ENCODE data around the gene HIF1A.

HIF1A gene

DNA sequence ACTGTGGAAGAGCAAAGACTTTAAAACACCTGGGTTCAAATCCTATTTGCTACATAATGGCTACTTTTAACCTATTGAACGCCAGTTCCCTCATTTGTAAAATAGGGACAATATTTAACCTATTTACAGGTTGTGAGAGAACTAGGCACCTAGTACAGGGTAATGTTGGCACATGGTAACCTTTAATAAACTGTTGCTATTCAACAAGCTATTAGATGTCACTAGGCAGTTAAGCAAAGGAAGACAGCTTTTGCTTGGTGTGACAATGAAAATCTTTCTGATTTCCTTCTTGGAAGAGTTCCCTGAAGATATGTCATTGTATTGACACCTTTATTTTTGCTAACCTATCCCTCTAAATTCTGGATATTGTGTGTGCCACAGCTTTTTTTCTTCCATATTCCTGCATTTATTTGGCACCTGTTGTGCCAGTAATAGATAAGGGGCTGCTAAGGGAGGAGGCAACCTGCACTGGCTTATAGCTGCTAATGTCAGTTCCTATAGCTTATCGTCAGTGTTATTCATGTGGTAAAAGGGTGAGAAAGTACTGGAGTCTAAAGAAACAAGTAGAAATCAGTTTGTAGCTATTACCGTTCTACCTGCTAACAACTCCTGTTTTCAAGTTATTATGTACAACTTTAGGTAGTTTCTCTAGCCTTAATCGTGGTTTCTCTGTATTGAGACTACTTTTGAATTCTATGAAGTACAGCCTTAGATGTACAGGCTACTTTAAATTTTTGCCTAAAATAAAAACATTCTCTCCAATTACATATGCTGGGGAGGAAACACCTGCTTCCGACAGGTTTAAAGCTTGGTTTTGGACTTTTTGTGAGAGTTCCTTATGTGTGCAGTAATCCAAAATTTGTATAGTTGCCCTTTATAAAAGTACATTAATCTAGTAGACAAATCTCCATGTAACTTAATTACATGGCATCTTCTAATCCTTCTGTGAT lies 24.3 kb downstream of the HIF1A start:
- FAIRE-seq (peak; percentile 31), DNase-seq (ENCODE audit: insufficient read length, low spot score) (no peak)
- no peak for TF ChIP-seq POLR2A (IDR thresholded peaks at IDR 0.05; ENCODE audit: low read depth, low read length)
- TF ChIP-seq PAX5 (IDR thresholded peaks at IDR 0.05; ENCODE audit: insufficient read depth, low read length, severe bottlenecking), result no peak
- TF ChIP-seq POLR2AphosphoS5 (IDR thresholded peaks at IDR 0.05; ENCODE audit: low read depth, low read length), result no peak
- no peak for TF ChIP-seq SPI1 (IDR thresholded peaks at IDR 0.05; ENCODE audit: low read depth, low read length)
- TF ChIP-seq POU2F2 (IDR thresholded peaks at IDR 0.05; ENCODE audit: low read depth, low read length), result no peak
- no peak for TF ChIP-seq TAF1 (IDR thresholded peaks at IDR 0.05; ENCODE audit: low read depth, low read length)

GRCh38 chr14:61720294-61720661 lies 25.0 kb downstream of the HIF1A start:
- peak; percentile 35 for FAIRE-seq
- TF ChIP-seq TAF1 (IDR thresholded peaks at IDR 0.05; ENCODE audit: low read depth, low read length) (no peak), SPI1 (IDR thresholded peaks at IDR 0.05; ENCODE audit: low read depth, low read length) (no peak), PAX5 (IDR thresholded peaks at IDR 0.05; ENCODE audit: insufficient read depth, low read length, severe bottlenecking) (no peak), POLR2AphosphoS5 (IDR thresholded peaks at IDR 0.05; ENCODE audit: low read depth, low read length) (no peak), POLR2A (IDR thresholded peaks at IDR 0.05; ENCODE audit: low read depth, low read length) (no peak), POU2F2 (IDR thresholded peaks at IDR 0.05; ENCODE audit: low read depth, low read length) (no peak)
- no peak for DNase-seq (ENCODE audit: insufficient read length, low spot score)

DNA sequence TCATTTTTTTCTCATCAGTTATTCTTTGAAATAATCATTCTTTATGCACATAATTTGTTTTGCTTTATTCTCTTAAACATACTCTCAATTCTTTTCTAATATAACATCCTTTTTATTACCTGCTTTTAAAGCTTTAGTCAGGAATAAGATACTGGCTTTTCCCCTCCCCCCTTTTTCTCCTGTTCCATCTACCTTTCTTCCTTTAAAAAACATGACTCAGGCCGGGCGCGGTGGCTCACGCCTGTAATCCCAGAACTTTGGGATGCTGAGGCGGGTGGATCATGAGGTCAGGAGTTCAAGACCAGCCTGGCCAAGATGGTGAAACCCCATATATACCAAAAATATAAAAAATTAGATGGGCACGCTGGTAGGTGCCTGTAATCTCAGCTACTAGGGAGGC lies 25.4 kb downstream of the HIF1A start:
- DNase-seq (ENCODE audit: insufficient read length, low spot score), result no peak
- no peak for FAIRE-seq
- no peak for TF ChIP-seq POLR2AphosphoS5 (IDR thresholded peaks at IDR 0.05; ENCODE audit: low read depth, low read length)
- no peak for TF ChIP-seq TAF1 (IDR thresholded peaks at IDR 0.05; ENCODE audit: low read depth, low read length)
- no peak for TF ChIP-seq POLR2A (IDR thresholded peaks at IDR 0.05; ENCODE audit: low read depth, low read length)
- no peak for TF ChIP-seq PAX5 (IDR thresholded peaks at IDR 0.05; ENCODE audit: insufficient read depth, low read length, severe bottlenecking)
- TF ChIP-seq SPI1 (IDR thresholded peaks at IDR 0.05; ENCODE audit: low read depth, low read length), result no peak
- TF ChIP-seq POU2F2 (IDR thresholded peaks at IDR 0.05; ENCODE audit: low read depth, low read length), result no peak

- TF ChIP-seq POU2F2 (IDR thresholded peaks at IDR 0.05; ENCODE audit: low read depth, low read length) (no peak), TAF1 (IDR thresholded peaks at IDR 0.05; ENCODE audit: low read depth, low read length) (no peak), POLR2AphosphoS5 (IDR thresholded peaks at IDR 0.05; ENCODE audit: low read depth, low read length) (no peak), PAX5 (IDR thresholded peaks at IDR 0.05; ENCODE audit: insufficient read depth, low read length, severe bottlenecking) (no peak), SPI1 (IDR thresholded peaks at IDR 0.05; ENCODE audit: low read depth, low read length) (no peak), POLR2A (IDR thresholded peaks at IDR 0.05; ENCODE audit: low read depth, low read length) (no peak)
- FAIRE-seq, result no peak
- no peak for DNase-seq (ENCODE audit: insufficient read length, low spot score)
Observed at GRCh38 chr14:61724133-61724532, 28.8 kb downstream of the HIF1A start.

GRCh38 chr14:61726778-61727658 lies 31.7 kb downstream of the HIF1A start:
- DNase-seq (ENCODE audit: insufficient read length, low spot score) (no peak), FAIRE-seq (no peak)
- no peak for TF ChIP-seq PAX5 (IDR thresholded peaks at IDR 0.05; ENCODE audit: insufficient read depth, low read length, severe bottlenecking)
- TF ChIP-seq POLR2A (IDR thresholded peaks at IDR 0.05; ENCODE audit: low read depth, low read length), result no peak
- TF ChIP-seq TAF1 (IDR thresholded peaks at IDR 0.05; ENCODE audit: low read depth, low read length), result no peak
- no peak for TF ChIP-seq SPI1 (IDR thresholded peaks at IDR 0.05; ENCODE audit: low read depth, low read length)
- no peak for TF ChIP-seq POU2F2 (IDR thresholded peaks at IDR 0.05; ENCODE audit: low read depth, low read length)
- TF ChIP-seq POLR2AphosphoS5 (IDR thresholded peaks at IDR 0.05; ENCODE audit: low read depth, low read length), result no peak

DNA sequence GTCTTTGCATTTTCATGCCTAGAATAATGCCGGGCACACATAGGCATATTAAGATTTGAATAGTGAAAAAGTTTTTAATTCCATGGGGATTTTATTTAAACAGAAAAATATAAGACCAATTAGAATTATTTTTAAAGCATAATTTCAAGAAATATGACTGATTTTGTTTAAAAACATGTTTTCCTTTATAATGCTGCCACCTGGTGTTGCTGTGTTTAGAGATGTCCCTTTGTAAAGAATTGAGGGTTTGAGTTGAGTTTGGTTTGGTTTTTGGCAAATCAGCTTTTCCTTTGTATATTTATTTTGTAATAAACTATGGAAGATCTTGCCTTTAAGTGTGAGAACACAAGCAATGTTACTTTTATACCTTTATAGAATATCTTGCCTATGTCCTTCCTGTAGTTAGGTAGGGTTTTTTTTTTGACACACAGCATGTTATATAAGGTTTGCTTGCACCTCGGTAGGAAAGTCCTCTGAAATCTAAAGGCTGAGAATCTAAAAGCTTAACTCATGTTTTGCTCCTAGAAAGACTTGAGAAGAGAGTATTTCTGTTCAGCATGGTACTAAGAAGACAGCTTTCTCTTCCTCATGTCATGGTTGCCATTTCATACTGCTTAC lies 35.6 kb downstream of the HIF1A start:
- no peak for TF ChIP-seq POU2F2 (IDR thresholded peaks at IDR 0.05; ENCODE audit: low read depth, low read length)
- no peak for TF ChIP-seq POLR2AphosphoS5 (IDR thresholded peaks at IDR 0.05; ENCODE audit: low read depth, low read length)
- no peak for TF ChIP-seq PAX5 (IDR thresholded peaks at IDR 0.05; ENCODE audit: insufficient read depth, low read length, severe bottlenecking)
- DNase-seq (ENCODE audit: insufficient read length, low spot score), result no peak
- FAIRE-seq, result no peak

GRCh38 chr14:61733972-61734371 lies 38.7 kb downstream of the HIF1A start:
- FAIRE-seq, result no peak
- no peak for DNase-seq (ENCODE audit: insufficient read length, low spot score)
- TF ChIP-seq TAF1 (IDR thresholded peaks at IDR 0.05; ENCODE audit: low read depth, low read length) (no peak), POLR2AphosphoS5 (IDR thresholded peaks at IDR 0.05; ENCODE audit: low read depth, low read length) (no peak), POLR2A (IDR thresholded peaks at IDR 0.05; ENCODE audit: low read depth, low read length) (no peak), POU2F2 (IDR thresholded peaks at IDR 0.05; ENCODE audit: low read depth, low read length) (no peak), PAX5 (IDR thresholded peaks at IDR 0.05; ENCODE audit: insufficient read depth, low read length, severe bottlenecking) (no peak), SPI1 (IDR thresholded peaks at IDR 0.05; ENCODE audit: low read depth, low read length) (no peak)

DNA sequence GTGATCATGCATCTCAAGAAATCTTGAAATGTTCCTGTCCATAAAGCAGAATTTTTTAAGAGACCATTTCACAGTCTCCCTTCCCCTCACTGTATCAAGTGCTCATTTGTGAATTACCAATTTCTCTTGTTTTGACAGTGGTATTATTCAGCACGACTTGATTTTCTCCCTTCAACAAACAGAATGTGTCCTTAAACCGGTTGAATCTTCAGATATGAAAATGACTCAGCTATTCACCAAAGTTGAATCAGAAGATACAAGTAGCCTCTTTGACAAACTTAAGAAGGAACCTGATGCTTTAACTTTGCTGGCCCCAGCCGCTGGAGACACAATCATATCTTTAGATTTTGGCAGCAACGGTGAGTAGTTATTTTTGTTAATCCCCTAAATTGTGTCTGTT lies 41.4 kb downstream of the HIF1A start:
- DNase-seq (ENCODE audit: insufficient read length, low spot score), result no peak
- no peak for TF ChIP-seq TAF1 (IDR thresholded peaks at IDR 0.05; ENCODE audit: low read depth, low read length)
- no peak for TF ChIP-seq SPI1 (IDR thresholded peaks at IDR 0.05; ENCODE audit: low read depth, low read length)
- TF ChIP-seq POLR2A (IDR thresholded peaks at IDR 0.05; ENCODE audit: low read depth, low read length), result no peak
- no peak for TF ChIP-seq PAX5 (IDR thresholded peaks at IDR 0.05; ENCODE audit: insufficient read depth, low read length, severe bottlenecking)
- no peak for TF ChIP-seq POLR2AphosphoS5 (IDR thresholded peaks at IDR 0.05; ENCODE audit: low read depth, low read length)
- FAIRE-seq, result no peak

DNA sequence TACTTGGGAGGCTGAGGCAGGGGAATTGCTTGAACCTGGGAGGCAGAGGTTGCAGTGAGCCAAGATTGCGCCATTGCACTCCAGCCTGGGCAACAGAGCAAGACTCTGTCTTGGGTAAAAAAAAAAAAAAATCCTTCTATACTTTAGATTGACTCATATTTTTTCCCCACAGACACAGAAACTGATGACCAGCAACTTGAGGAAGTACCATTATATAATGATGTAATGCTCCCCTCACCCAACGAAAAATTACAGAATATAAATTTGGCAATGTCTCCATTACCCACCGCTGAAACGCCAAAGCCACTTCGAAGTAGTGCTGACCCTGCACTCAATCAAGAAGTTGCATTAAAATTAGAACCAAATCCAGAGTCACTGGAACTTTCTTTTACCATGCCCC lies 42.6 kb downstream of the HIF1A start:
- DNase-seq (ENCODE audit: insufficient read length, low spot score) (no peak), FAIRE-seq (no peak)
- TF ChIP-seq POLR2AphosphoS5 (IDR thresholded peaks at IDR 0.05; ENCODE audit: low read depth, low read length), result no peak
- TF ChIP-seq TAF1 (IDR thresholded peaks at IDR 0.05; ENCODE audit: low read depth, low read length), result no peak
- no peak for TF ChIP-seq PAX5 (IDR thresholded peaks at IDR 0.05; ENCODE audit: insufficient read depth, low read length, severe bottlenecking)
- no peak for TF ChIP-seq POU2F2 (IDR thresholded peaks at IDR 0.05; ENCODE audit: low read depth, low read length)
- TF ChIP-seq SPI1 (IDR thresholded peaks at IDR 0.05; ENCODE audit: low read depth, low read length), result no peak
- no peak for TF ChIP-seq POLR2A (IDR thresholded peaks at IDR 0.05; ENCODE audit: low read depth, low read length)
